OCI-LY3 (cell line): ENCODE results near the gene CA10.

Source experiments
- EZH2phosphoT487 ChIP-seq: fragments of 200-600 bp; shearing (Covaris generic); IDR thresholded peaks from 2 replicates; pipeline ENCODE4 v1.6.1; 2018; ENCODE audit warnings: antibody characterized with exemption, mixed run types, low read depth
- TF ChIP-seq, protein P1 (sequence below): fragments of 200-600, 300-600 bp; sonication (generic); IDR thresholded peaks from 2 replicates; pipeline ENCODE4 v1.5.1; 2014; ENCODE audit warnings: antibody characterized with exemption, low read length, low read depth

DNA sequence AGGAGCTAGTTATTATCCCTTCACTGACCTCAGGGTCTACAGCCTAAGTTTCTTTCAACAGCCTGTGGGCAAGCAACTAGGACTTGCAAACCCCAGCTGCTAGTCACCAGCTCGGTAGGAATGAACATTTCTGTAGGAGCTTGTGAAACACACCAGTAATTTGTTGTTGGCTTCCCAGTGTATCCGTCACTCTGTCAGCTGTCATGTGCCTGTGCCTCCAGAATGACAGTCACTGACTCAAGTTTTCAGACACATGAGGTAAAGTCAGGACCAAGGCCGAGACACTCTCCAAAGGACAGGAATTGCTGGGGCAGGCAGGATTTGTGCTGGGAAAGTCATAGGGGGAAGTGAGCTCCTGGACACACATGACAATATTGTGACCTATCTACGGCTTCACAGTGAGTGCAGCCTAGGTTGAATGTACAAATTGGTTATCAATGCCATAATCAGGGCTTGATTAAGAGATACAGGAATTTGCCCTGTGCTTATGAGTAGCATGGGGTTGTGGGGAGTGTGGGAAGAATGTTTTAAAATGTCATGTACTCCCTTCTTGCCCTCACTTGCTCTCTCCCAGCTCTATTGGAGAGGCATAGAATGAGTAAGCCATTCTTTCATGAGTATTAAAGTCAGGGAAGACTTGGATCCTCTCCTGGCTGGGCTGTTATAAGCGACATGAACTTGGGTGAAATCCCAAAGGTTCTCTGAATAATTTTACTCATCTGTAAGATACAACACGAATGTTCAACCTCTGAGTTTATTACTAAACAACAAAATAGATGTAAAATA is 506.8 kb downstream of the CA10 start:
- TF ChIP-seq, protein P1, sequence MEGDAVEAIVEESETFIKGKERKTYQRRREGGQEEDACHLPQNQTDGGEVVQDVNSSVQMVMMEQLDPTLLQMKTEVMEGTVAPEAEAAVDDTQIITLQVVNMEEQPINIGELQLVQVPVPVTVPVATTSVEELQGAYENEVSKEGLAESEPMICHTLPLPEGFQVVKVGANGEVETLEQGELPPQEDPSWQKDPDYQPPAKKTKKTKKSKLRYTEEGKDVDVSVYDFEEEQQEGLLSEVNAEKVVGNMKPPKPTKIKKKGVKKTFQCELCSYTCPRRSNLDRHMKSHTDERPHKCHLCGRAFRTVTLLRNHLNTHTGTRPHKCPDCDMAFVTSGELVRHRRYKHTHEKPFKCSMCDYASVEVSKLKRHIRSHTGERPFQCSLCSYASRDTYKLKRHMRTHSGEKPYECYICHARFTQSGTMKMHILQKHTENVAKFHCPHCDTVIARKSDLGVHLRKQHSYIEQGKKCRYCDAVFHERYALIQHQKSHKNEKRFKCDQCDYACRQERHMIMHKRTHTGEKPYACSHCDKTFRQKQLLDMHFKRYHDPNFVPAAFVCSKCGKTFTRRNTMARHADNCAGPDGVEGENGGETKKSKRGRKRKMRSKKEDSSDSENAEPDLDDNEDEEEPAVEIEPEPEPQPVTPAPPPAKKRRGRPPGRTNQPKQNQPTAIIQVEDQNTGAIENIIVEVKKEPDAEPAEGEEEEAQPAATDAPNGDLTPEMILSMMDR = no peak
- no peak for TF ChIP-seq EZH2phosphoT487
